Psoas muscle (tissue), 8 donors: ENCODE data around the gene OLA1. TPM values are rescaled to one million over a fixed set of nuclear protein-coding genes. Genes with fewer than 3 reads are reported as not detected.

ENCODE experiments used
- ATAC-seq, 4 donors: fragments of 200-7000 bp; cut with Tn5 transposase; one replicate each; pipeline ENCODE4 v1.9.1; 2020; ENCODE audit warnings: moderate library complexity in 3 of 4, mild to moderate bottlenecking in 2 of 4
- DNase-seq, 2 donors: peaks; one replicate each; pipeline ENCODE4 v3.0.0-alpha.2; 2020
- H3K27ac ChIP-seq: fragments of 200-600 bp; one replicate; pipeline ENCODE4 v1.8.0; 2022
- H3K27me3 ChIP-seq, 3 donors: fragments of 200-600 bp in 1 of 3; one replicate each; pipeline versions ENCODE4 v1.6.1 to v1.8.0; 2013 to 2022; ENCODE audit warnings: low read length in 2 of 3, mild to moderate bottlenecking in 2 of 3, moderate library complexity in 1 of 3; ENCODE audit not compliant: insufficient read depth in 3 of 3
- H3K36me3 ChIP-seq, 2 donors: fragments of 200-600 bp in 1 of 2; one replicate each; pipeline versions ENCODE4 v1.6.1 to v1.8.0; 2013 to 2022; ENCODE audit warnings: low read depth in 1 of 2, mild to moderate bottlenecking in 1 of 2, moderate library complexity in 1 of 2; ENCODE audit not compliant: insufficient read depth in 1 of 2
- H3K4me1 ChIP-seq: fragments of 200-600 bp; one replicate; pipeline ENCODE4 v1.8.0; 2022
- H3K4me3 ChIP-seq: fragments of 200-600 bp; one replicate; pipeline ENCODE4 v1.8.0; 2022; ENCODE audit warnings: mild to moderate bottlenecking
- H3K9me3 ChIP-seq: fragments of 200-600 bp; one replicate; pipeline ENCODE4 v1.8.0; 2022
- CTCF ChIP-seq: fragments of 200-600 bp; IDR thresholded peaks from one replicate; pipeline ENCODE4 v1.8.0; 2022; ENCODE audit warnings: antibody characterized with exemption
- WGBS, 3 donors: extraction: QIAGEN DNeasy Blood & Tissue Kit; methylation state at CpG; one replicate each; pipeline versions ENCODE4 v1.1.6 to v1.1.7; 2013; 5-methylcytosine and 5-hydroxymethylcytosine counted together
- intact Hi-C, 2 donors: fragments of 100-400 bp; cut with DNase I; formaldehyde crosslinking; loops; one replicate each; pipeline versions ENCODE4 v1.11.0 to v1.14.2; 2022
- polyA plus RNA-seq, 3 donors: library from polyadenylated mRNA; stranded (reverse); fragments of 200-250 nt; gene quantifications; one replicate each; pipeline ENCODE4 v1.2.3, GENCODE V29; 2013
- total RNA-seq, 4 donors: library from RNA; stranded (reverse); fragmentation: NEBNext Ultra II Directional in 2 of 4; extraction: Animal tissue kit (Norgen Biotek cat#: 25700) in 2 of 4; gene quantifications; one replicate each; pipeline versions ENCODE4 v1.2.1 to v1.2.4, GENCODE V29; 2021 to 2023
- donor health status: healthy with polysubstance abuse.
- donor health status: DM: no; HTN: no; CAD: no; lungs with moderate emphysema.
- donor health status: Bipolar disorder and iron deficiency.
- donor health status: healthy.
- donor health status: DM: yes; HTN: yes; CAD: no.
- donor health status: DM: no; HTN: no; CAD: no.
- donor health status: DM: no; HTN: no; CAD: no.
- donor health status: DM: yes; HTN: yes; CAD: no.

Gene OLA1
- total and polyA plus RNA-seq, 7 donors = 86.8 to 125 (median 112) TPM

GRCh38 chr2:174177316-174177890, 70.9 kb downstream of the OLA1 start:
- WGBS, 3 donors = 27 to 50% (median 43%) methylated on average over 2 of the region's 2 CpGs
- intact Hi-C loops = no loop called here
- Histone ChIP-seq H3K4me3 (no peak overlapping the region), H3K36me3 (no peaks in the 10 kb centered on the region), H3K9me3 (peaks cover 7% of the 10 kb centered on the region), H3K27ac (no peak overlapping the region), H3K4me1 (peaks cover 16% of the 10 kb centered on the region), H3K27me3 (no peaks in the 10 kb centered on the region)
- DNase-seq (no peak), ATAC-seq (no peak)
- TF ChIP-seq CTCF = no peak

DNA sequence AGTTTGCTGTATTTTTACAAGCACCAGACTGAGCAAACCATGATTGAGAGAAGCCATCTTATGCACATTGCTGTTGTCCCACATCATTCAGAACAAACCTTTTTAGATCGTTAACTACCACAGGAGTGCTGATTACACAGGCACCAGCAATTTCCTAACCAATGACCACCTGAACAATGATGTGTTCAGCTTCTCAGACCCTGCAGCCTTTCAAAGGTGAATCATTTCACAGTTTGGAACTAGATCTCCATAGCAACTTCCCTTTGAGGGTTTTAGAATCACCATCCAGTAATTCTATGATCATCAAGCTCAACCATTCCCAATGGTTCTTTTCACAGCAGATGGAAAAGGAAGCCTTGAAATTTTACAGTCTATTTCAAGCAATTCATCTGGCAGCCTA, 71.4 kb downstream of the OLA1 start:
- Histone ChIP-seq H3K9me3 (peaks cover 7% of the 10 kb centered on the region), H3K4me1 (peaks cover 16% of the 10 kb centered on the region), H3K27ac (no peak overlapping the region), H3K27me3 (no peaks in the 10 kb centered on the region), H3K4me3 (no peak overlapping the region), H3K36me3 (no peaks in the 10 kb centered on the region)
- no peak for DNase-seq
- TF ChIP-seq CTCF = no peak
- WGBS, 3 donors = 63 to 79% (median 73%) methylated on average over 1 of the region's 1 CpG
- peak in 1 of 4 donors; percentile 26 for ATAC-seq
- intact Hi-C loops = no loop called here

DNA sequence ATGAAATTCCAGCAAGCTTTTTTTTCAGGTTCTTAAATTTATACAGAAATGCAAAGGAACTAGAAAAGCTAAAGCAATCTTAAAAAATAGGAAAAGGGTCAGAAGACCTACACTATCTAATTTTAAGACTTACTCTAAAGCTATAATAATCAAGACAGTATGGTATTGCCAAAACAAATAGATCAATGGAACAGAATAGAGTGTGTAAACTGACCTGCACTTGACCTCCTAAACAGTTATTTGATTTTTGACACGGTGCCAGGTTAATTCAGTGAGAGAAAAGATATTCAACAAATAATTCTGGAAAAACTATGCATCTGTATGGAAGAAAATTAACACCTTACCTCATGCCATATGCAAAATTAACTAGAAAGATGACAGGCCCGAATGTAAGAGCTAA, 73.6 kb downstream of the OLA1 start:
- no peak for TF ChIP-seq CTCF
- DNase-seq (no peak), ATAC-seq (no peak)
- Histone ChIP-seq H3K27ac (no peak overlapping the region), H3K36me3 (no peaks in the 10 kb centered on the region), H3K4me1 (peaks cover 8% of the 10 kb centered on the region), H3K27me3 (no peaks in the 10 kb centered on the region), H3K4me3 (no peak overlapping the region), H3K9me3 (peaks cover 11% of the 10 kb centered on the region)
- 95 to 96% (median 96%) methylated on average over 2 of the region's 2 CpGs for WGBS, 3 donors
- intact Hi-C loops = no loop called here

DNA sequence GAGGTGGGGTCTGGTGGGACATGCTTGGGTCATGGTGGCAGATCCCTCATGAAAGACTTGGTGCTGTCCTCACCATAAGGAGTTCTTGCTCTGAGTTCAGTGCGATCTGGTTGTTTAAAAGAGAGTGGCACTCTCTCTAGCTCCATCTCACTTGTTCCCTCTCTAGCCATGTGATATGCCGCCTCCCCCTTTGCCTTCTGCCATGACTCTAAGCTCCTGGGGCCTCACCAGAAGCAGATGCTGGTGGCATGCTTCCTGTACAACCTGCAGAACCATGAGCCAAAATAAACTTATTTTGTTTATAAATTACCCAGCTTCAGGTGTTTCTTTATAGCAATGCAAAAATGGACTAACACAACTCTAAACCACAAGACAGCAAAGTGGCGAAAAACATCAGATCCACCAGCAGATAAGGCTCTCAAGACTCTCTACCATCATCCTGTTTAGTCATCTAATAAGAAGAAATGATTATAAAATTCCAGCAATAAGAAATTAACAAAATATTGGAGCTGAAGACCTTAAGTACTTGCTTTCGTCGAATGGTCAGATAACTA, 75.5 kb downstream of the OLA1 start:
- peaks cover 8% of the 10 kb centered on the region for H3K4me1 ChIP-seq
- 87 to 99% (median 96%) methylated on average over 5 of the region's 5 CpGs for WGBS, 3 donors
- no peaks in the 10 kb centered on the region for H3K36me3 ChIP-seq
- ATAC-seq (no peak), DNase-seq (no peak)
- no peak overlapping the region for H3K4me3 ChIP-seq
- no peak for TF ChIP-seq CTCF
- no peak overlapping the region for H3K27ac ChIP-seq
- intact Hi-C loops = no loop called here
- peaks cover 23% of the 10 kb centered on the region for H3K9me3 ChIP-seq
- H3K27me3 ChIP-seq = no peaks in the 10 kb centered on the region
